H7 (cell line): ENCODE measurements around the gene DLX3. TPM values are rescaled to one million over a fixed set of nuclear protein-coding genes. Genes with fewer than 3 reads are reported as not detected.

ENCODE experiments used
- DNase-seq: peaks from one replicate; pipeline ENCODE4 v3.0.0; 2012
- H3K27me3 ChIP-seq: 2 replicates; pipeline ENCODE4 v1.6.0; 2011; ENCODE audit warnings: mild to moderate bottlenecking, low read length; ENCODE audit not compliant: control insufficient read depth, insufficient read depth
- H3K36me3 ChIP-seq: replicated peaks from 2 replicates; pipeline ENCODE4 v1.5.1; 2011; ENCODE audit warnings: low read length; ENCODE audit not compliant: control insufficient read depth, insufficient read depth
- H3K4me3 ChIP-seq: 2 replicates; pipeline ENCODE4 v1.5.1; 2011; ENCODE audit warnings: low read depth, mild to moderate bottlenecking, control low read depth, low read length, moderate library complexity; ENCODE audit not compliant: insufficient read depth
- total RNA-seq: library from RNA; depleted of rRNA; stranded (reverse); fragments of >200 nt; shearing (Covaris generic); gene quantifications from 2 replicates; pipeline ENCODE4 v1.2.3, GENCODE V29; 2014

DLX3 gene
- total RNA-seq, 1 experiment from 2014 or later = not detected

DNA sequence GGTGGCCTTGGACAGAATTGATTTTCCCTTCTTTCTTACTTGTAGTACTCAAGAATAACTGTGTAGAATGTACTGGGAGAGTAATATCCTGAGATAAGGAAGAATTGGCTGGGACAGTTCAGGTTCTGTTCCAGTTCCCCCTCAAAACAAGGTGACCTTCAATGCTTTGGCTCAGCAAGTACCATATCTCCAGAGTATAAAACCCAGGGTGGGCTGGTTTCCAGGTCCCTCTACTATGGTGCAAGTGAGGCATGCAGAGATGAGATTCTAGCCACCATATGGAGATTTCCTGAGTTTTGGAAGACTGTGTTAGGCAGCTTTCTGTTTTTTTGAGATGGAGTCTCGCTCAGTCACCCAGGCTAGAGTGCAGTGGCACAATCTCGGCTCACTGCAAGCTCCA lies 18.1 kb upstream of the DLX3 start:
- Histone ChIP-seq H3K4me3 (no peak overlapping the region), H3K36me3 (no peaks in the 10 kb centered on the region), H3K27me3 (no peaks in the 10 kb centered on the region)
- DNase-seq = no peak

DNA sequence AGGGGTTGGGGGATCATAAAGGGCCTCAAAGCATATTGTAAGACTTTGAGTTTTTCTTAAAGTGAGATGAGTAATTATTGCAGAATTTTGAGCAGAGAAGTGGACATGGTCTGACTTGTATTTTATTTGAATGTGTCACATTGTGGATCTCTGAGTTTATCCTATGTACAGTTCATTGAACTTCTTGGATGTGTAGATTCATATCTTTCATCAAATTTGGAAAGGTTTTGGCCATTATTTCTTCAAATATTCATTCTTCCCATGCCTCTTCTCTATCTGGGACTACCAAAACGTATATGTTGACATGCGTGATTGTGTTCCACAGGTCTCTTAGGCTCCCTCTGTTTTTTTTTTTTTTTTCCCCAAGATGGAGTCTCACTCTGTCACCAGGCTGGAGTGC lies 14.3 kb upstream of the DLX3 start:
- no peak for DNase-seq
- Histone ChIP-seq H3K4me3 (no peak overlapping the region), H3K36me3 (no peaks in the 10 kb centered on the region), H3K27me3 (no peaks in the 10 kb centered on the region)

DNA sequence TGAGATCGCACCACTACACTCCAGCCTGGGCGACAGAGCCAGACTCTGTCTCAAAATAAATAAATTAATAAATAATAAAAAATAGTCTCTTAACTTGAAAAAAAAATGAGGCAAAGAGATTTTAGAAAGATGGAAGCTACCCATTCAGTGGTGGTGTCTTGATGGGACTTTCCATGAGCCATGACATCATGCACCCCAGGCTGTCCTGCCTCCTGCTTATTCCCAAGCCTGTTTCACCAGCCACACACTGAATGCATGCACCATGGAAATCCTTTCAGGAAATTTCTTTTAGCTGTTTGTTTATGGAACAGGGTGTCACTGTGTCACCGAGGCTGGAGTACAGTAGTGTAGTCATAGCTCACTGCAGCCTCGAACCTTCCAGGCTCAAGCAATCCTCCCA lies 8.9 kb upstream of the DLX3 start:
- Histone ChIP-seq H3K4me3 (no peak overlapping the region), H3K27me3 (peaks cover 11% of the 10 kb centered on the region), H3K36me3 (no peaks in the 10 kb centered on the region)
- DNase-seq = no peak

DNA sequence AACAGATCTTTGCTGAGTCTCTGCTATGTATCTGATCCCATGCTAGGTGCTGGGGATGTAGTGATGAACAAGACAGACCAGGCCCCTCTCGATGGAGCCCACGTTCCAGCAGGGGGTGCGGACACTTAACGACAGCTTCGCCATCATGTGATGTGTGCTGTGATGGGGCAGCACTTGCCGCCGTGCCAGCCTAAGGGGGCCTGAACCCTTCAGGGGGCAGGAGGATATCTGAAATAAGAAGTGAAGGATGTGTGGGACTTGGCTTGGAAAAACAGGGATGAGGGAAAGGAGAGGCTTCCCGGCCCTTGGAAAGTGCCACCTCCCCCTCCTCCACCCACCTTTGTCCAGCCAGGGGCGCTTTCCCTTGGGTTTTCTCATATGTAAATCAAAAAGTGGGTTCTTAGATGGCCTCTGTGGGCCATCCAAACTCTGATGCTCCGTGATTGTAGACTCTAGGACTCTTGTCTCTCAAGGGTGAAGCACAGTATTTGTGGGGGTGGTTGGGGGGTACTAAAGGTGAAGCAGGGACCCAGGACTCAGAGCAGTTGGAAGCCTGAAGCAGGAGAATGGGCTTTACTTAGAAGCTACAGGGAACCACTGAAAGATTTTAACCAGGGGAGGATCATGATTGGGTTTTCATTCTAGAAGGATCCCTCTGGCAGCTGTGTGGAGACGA lies 4.0 kb upstream of the DLX3 start:
- DNase-seq = peak; percentile 7
- H3K27me3 ChIP-seq = peaks cover 54% of the 10 kb centered on the region
- no peak overlapping the region for H3K4me3 ChIP-seq
- H3K36me3 ChIP-seq = no peaks in the 10 kb centered on the region

- no peaks in the 10 kb centered on the region for H3K36me3 ChIP-seq
- H3K4me3 ChIP-seq = no peak overlapping the region
- peaks cover 62% of the 10 kb centered on the region for H3K27me3 ChIP-seq
- DNase-seq = peak; percentile 92
These were observed 3.0 kb upstream of the DLX3 start for GRCh38 chr17:49997773-49998703.

DNA sequence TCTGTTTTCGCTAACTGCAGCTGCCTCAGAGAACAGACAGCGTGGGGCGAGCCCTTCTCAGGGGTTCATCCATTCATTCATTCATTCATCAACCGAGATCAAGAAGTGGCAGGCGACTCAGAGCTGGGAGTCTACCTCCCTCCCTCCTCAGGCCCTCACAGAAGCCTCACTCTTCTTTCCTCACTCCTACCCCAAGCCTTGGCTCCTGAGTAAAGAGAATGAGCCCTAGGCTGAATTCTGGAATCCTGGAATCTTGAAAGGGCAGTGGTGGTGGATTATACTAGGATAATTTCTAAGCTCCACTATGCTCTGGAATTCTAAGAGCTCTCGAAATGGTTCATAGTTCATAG lies 2.3 kb upstream of the DLX3 start:
- H3K4me3 ChIP-seq = no peak overlapping the region; the same call in 1 of the 2 replicates
- peaks cover 70% of the 10 kb centered on the region for H3K27me3 ChIP-seq
- H3K36me3 ChIP-seq = no peaks in the 10 kb centered on the region
- no peak for DNase-seq

DNA sequence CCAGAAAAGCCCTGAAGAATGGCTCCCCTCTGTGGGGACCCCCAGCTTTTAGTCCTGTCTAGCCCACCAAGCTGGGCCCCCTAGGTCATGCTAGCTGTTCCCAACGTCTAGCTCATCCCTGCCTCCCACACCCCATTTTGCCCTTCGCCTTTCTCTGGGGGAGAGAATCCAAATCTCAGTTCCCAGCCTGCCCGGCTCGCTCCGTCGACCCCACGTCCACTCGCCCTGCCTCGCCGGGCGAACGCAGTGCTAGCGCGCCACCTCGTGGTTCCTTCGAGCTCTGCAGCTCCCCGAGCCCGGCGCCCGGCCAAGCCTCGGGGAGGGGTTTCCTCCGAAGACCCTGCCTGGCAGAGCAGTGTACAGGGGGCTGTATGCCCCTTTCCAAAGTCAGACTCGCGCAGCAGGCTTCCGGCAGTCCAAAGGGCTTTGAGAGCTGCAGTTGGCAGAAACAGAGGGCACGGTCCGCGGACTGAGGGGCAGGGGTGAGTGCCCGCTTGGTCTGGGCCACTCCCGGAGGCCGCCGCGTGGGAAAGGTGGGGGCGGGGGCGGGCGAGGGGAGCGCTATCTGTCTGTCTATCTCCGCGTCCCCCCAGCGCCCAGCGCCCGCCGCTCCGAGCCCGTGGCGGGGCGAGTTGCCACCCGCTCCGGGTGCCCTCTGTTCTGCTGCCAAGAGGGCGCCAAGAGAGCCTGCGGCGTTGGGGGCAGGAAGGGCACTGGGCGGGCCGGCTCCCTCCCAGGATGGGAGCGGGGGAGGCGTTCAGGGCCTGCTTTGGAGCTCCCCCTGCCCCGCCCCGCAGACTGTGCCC lies 1.7 kb upstream of the DLX3 start:
- Histone ChIP-seq H3K36me3 (no peaks in the 10 kb centered on the region), H3K27me3 (peaks cover 73% of the 10 kb centered on the region), H3K4me3 (peak overlapping the region; percentile 35; the same call in 1 of the 2 replicates)
- DNase-seq = peak; percentile 93

- H3K36me3 ChIP-seq = no peaks in the 10 kb centered on the region
- no peak overlapping the region for H3K4me3 ChIP-seq
- DNase-seq = no peak
- peaks cover 74% of the 10 kb centered on the region for H3K27me3 ChIP-seq
These were observed 1.1 kb upstream of the DLX3 start for GRCh38 chr17:49996121-49996494.

DNA sequence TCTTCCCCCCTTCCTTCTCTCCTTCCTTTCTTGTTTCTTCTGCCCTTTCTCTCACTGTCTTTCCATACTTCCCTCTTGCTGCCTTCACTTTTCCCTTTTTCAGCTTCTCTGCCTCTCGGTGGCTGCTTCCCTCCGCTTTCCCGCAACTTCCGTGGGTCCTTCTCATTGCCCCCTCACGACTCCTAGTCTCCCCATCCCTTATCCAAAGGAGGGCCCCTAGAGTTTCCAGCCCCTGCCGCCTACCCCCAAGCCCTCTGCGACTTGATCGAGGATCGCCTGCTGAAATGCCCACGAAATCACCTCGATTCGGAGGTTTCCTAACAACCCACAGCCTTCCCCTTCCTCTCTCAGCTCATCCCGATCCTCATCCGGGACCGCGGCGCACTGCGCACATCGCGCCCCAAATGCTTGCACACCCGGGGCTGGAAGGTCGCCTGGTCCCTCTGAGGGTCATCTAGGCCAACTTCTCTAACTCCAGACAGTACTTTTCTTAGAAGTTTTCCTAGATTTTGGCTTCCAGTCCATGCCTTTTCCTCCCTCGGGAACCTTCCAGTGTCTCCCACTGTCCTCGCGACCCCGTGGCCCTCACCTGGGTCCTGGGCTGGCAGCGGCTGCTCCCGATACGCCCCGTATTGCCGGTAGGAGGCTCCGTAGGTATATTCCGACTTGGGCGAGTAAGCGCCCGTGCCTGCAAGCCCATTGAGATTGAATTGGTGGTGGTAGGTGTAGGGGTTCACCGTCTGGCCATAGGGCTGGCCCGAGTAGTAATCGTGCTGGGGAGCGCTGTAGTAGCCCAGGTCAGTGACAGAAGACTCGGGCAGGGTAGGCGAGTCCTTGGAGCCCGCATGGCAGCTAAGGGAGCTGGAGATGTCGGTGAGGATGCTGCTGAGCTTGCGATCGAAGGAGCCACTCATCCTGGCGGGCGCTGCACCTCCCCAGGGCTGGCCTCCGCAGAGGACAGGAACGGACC lies 654 bp downstream of the DLX3 start:
- DNase-seq = peak; percentile 73
- H3K4me3 ChIP-seq = peak overlapping the region; percentile 42
- H3K36me3 ChIP-seq = no peaks in the 10 kb centered on the region
- H3K27me3 ChIP-seq = peaks cover 87% of the 10 kb centered on the region

- Histone ChIP-seq H3K36me3 (no peaks in the 10 kb centered on the region), H3K27me3 (peaks cover 94% of the 10 kb centered on the region), H3K4me3 (peak overlapping the region; percentile 42)
- DNase-seq = peak; percentile 87
These were observed 1.5 kb downstream of the DLX3 start for GRCh38 chr17:49993423-49994060.

DNA sequence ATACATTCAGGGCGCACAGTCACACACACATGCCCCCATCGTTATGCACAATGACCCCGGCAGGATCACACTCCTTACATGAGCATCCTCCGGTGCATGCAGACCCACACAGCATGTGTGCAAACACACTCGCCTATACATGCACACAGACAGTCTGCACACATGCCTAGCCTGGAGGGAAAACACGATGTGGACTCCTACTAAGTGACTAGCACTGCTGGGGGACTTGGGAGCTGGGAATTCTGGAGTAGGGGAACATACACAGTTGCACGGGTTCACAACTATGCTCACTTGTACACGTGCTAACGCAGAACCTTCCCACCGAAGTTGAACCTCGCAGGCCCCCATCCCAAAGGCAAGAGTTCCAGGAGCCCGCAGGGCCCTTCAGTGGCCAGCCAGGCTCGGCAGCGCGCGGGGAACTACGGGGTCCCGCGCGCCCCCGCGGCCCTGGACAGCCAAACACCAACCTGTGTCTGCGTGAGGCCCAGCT lies 2.0 kb downstream of the DLX3 start:
- H3K36me3 ChIP-seq = no peaks in the 10 kb centered on the region
- peaks cover 96% of the 10 kb centered on the region for H3K27me3 ChIP-seq
- no peak for DNase-seq
- peak overlapping the region; percentile 42 for H3K4me3 ChIP-seq

GRCh38 chr17:49992191-49992932 lies 2.7 kb downstream of the DLX3 start:
- Histone ChIP-seq H3K36me3 (no peaks in the 10 kb centered on the region), H3K27me3 (peaks cover 95% of the 10 kb centered on the region), H3K4me3 (no peak overlapping the region)
- DNase-seq = peak; percentile 48

DNA sequence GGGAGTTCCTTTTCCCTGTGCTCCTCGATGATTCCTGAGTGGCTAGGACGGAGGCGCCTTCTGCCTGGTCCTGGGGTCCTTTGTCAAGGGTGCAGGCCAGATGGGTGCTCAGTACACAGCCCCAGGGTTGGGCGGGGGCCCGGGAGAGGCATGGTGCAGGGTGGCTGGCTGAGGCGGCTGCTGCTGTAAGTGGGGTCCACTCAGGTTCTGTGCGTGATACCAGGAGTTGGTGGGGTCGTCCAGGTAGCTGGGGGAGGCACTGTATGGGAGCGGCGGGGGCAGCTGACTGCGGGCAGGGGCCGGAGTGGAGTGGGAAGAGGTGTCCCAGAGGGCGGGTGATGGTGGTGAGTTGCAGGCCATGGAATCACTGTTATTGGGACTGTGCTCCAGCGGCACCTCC lies 3.6 kb downstream of the DLX3 start:
- no peaks in the 10 kb centered on the region for H3K36me3 ChIP-seq
- peak; percentile 29 for DNase-seq
- peaks cover 95% of the 10 kb centered on the region for H3K27me3 ChIP-seq
- H3K4me3 ChIP-seq = no peak overlapping the region
